HCT116 (cell line): ENCODE measurements around the gene TMEM132D. TPM values are rescaled to one million over a fixed set of nuclear protein-coding genes. Genes with fewer than 3 reads are reported as not detected.

Source experiments
- ATAC-seq: fragments of 200-7000 bp; cut with Tn5 transposase; 2 replicates; pipeline ENCODE4 v1.9.1; 2020; ENCODE audit warnings: mild to moderate bottlenecking, moderate library complexity
- BruUV-seq: library from RNA; stranded (reverse); fragments of 400-500 nt; replicated peaks from 2 replicates; lab custom pipeline; 2021; lab: Mats Ljungman, UMichigan
- CTCF ChIA-PET: fragments of 300-600 bp; sonication (Branson Sonifier 250); formaldehyde crosslinking; loops from one replicate; lab custom pipeline; 2021; ENCODE audit warnings: antibody characterized with exemption; lab: Charles Lee
- POLR2A ChIA-PET: fragments of 300-600, 350-600 bp; sonication (Branson Sonifier 250); formaldehyde crosslinking; loops from one replicate; lab custom pipeline; 2021; ENCODE audit warnings: antibody characterized with exemption; lab: Charles Lee
- RAD21 ChIA-PET, 2 experiments: fragments of 300-600 bp; sonication (Branson Sonifier 250); formaldehyde crosslinking; loops; one replicate each; lab custom pipeline; 2023; ENCODE audit warnings: low total read pairs in 2 of 2; ENCODE audit not compliant: uncharacterized antibody in 2 of 2, unreplicated experiment in 2 of 2, low non-redundant PET in 1 of 2; lab: Charles Lee
- DNase-seq: peaks from one replicate; pipeline ENCODE4 v3.0.0-alpha.2; 2010; ENCODE audit warnings: low read depth, low spot score
- H2AFZ ChIP-seq: fragments of 200-600 bp; shearing (Covaris generic), sonication (generic); 2 replicates; pipeline ENCODE4 v1.6.1; 2017; ENCODE audit warnings: low read depth, mixed run types, mixed read lengths, antibody characterized with exemption, low read length; ENCODE audit not compliant: poor library complexity, severe bottlenecking
- H3K27ac ChIP-seq: 2 replicates; pipeline ENCODE4 v1.5.1; 2012; ENCODE audit warnings: low read depth, low read length
- H3K27me3 ChIP-seq: fragments of 200-600 bp; sonication (generic); 2 replicates; pipeline ENCODE4 v1.6.1; 2016; ENCODE audit warnings: mixed run types, low read length, mixed read lengths; ENCODE audit not compliant: insufficient read depth
- H3K36me3 ChIP-seq, 2 experiments: fragments of 200-500 bp in 1 of 2; fragments of 200-600 bp in 1 of 2; sonication (Bioruptor generic) in 1 of 2; sonication (generic) in 1 of 2; 2 replicates each; pipeline versions ENCODE4 v1.5.1 to v1.6.1; 2014 to 2016; ENCODE audit warnings: low read length in 2 of 2, inconsistent platforms in 1 of 2, mixed read lengths in 1 of 2, mixed run types in 1 of 2; ENCODE audit not compliant: insufficient read depth in 2 of 2, control insufficient read depth in 1 of 2
- H3K4me1 ChIP-seq, 2 experiments: fragments of 200-600 bp in 1 of 2; sonication (generic) in 1 of 2; 2 replicates each; pipeline versions ENCODE4 v1.5.1 to v1.6.1; 2012 to 2017; ENCODE audit warnings: low read length in 2 of 2, inconsistent platforms in 1 of 2, mild to moderate bottlenecking in 1 of 2, mixed read lengths in 1 of 2, mixed run types in 1 of 2, moderate library complexity in 1 of 2; ENCODE audit not compliant: insufficient read depth in 2 of 2, control insufficient read depth in 1 of 2
- H3K4me2 ChIP-seq: fragments of 200-600 bp; sonication (generic); 2 replicates; pipeline ENCODE4 v1.6.1; 2017; ENCODE audit warnings: mixed run types, low read length, mixed read lengths
- H3K4me3 ChIP-seq, 2 experiments: fragments of 200-600 bp in 1 of 2; sonication (generic) in 1 of 2; replicated peaks in 1 of 2; 2 replicates each; pipeline ENCODE4 v1.5.1; 2011 to 2016; ENCODE audit warnings: low read length in 2 of 2, control low read depth in 1 of 2, low read depth in 1 of 2, mild to moderate bottlenecking in 1 of 2, mixed read lengths in 1 of 2, mixed run types in 1 of 2
- H3K79me2 ChIP-seq: fragments of 200-600 bp; sonication (generic); 2 replicates; pipeline ENCODE4 v1.6.1; 2017; ENCODE audit warnings: mild to moderate bottlenecking, mixed run types, low read length, moderate library complexity, mixed read lengths; ENCODE audit not compliant: insufficient read depth
- H3K9ac ChIP-seq: fragments of 200-600 bp; sonication (generic); 2 replicates; pipeline ENCODE4 v1.6.1; 2016; ENCODE audit warnings: low read length, mixed read lengths
- H3K9me2 ChIP-seq: fragments of 200-600 bp; sonication (generic), shearing (Covaris generic); 2 replicates; pipeline ENCODE4 v1.6.1; 2017; ENCODE audit warnings: mixed run types, mild to moderate bottlenecking, moderate library complexity; ENCODE audit not compliant: insufficient read depth
- H3K9me3 ChIP-seq, 2 experiments: fragments of 200-500 bp in 1 of 2; fragments of 200-600 bp in 1 of 2; sonication (Bioruptor generic) in 1 of 2; sonication (generic) in 1 of 2; 2 replicates each; pipeline ENCODE4 v1.6.1; 2014 to 2017; ENCODE audit warnings: low read length in 2 of 2, mixed read lengths in 2 of 2, inconsistent platforms in 1 of 2, low read depth in 1 of 2, mild to moderate bottlenecking in 1 of 2, mixed run types in 1 of 2, moderate library complexity in 1 of 2; ENCODE audit not compliant: control insufficient read depth in 1 of 2, insufficient read depth in 1 of 2
- H4K20me1 ChIP-seq: fragments of 200-600 bp; sonication (generic), shearing (Covaris generic); 2 replicates; pipeline ENCODE4 v1.6.1; 2017; ENCODE audit warnings: mixed run types, mild to moderate bottlenecking, moderate library complexity; ENCODE audit not compliant: insufficient read depth
- EGR1 ChIP-seq: IDR thresholded peaks from 2 replicates; pipeline ENCODE4 v1.6.1; 2012; ENCODE audit warnings: low read depth
- ELF1 ChIP-seq: IDR thresholded peaks from 2 replicates; pipeline ENCODE4 v1.6.1; 2012; ENCODE audit warnings: low read depth, borderline replicate concordance
- EZH2 ChIP-seq: fragments of 200-600 bp; sonication (generic); IDR thresholded peaks from 2 replicates; pipeline ENCODE4 v1.6.1; 2017; ENCODE audit warnings: antibody characterized with exemption, mixed run types
- EZH2phosphoT487 ChIP-seq: fragments of 200-600 bp; IDR thresholded peaks from 2 replicates; pipeline ENCODE4 v1.6.1; 2018; ENCODE audit warnings: antibody characterized with exemption, borderline replicate concordance
- FOSL1 ChIP-seq: IDR thresholded peaks from 2 replicates; pipeline ENCODE4 v1.6.1; 2012; ENCODE audit warnings: low read depth
- JUND ChIP-seq: IDR thresholded peaks from 2 replicates; pipeline ENCODE4 v1.6.1; 2012
- POLR2AphosphoS5 ChIP-seq: IDR thresholded peaks from 2 replicates; pipeline ENCODE4 v1.6.1; 2011; ENCODE audit warnings: mild to moderate bottlenecking, low read depth, low read length, moderate library complexity
- RAD21 ChIP-seq: IDR thresholded peaks from 2 replicates; pipeline ENCODE4 v1.6.1; 2012; ENCODE audit warnings: low read depth, mild to moderate bottlenecking
- SIN3A ChIP-seq: IDR thresholded peaks from 2 replicates; pipeline ENCODE4 v1.6.1; 2012; ENCODE audit warnings: low read depth
- SRF ChIP-seq: IDR thresholded peaks from 2 replicates; pipeline ENCODE4 v1.6.1; 2012; ENCODE audit warnings: low read depth
- ZNF274 ChIP-seq: fragments of 200-500 bp; sonication (Bioruptor generic); IDR thresholded peaks from 2 replicates; pipeline ENCODE4 v1.6.1; 2014; ENCODE audit warnings: mild to moderate bottlenecking, low read depth, low read length, inconsistent platforms
- intact Hi-C: fragments of 100-400 bp; cut with micrococcal nuclease; formaldehyde crosslinking; loops from 2 replicates; pipeline ENCODE4 v1.10.0; 2022
- total RNA-seq: library from RNA; stranded (reverse); gene quantifications from one replicate; pipeline ENCODE4 v1.2.1, GENCODE V29; 2021; ENCODE audit not compliant: unreplicated experiment
- TF ChIP-seq, protein P1 (sequence below): IDR thresholded peaks from 2 replicates; pipeline ENCODE4 v1.6.1; 2011; ENCODE audit warnings: mild to moderate bottlenecking, low read length, moderate library complexity; ENCODE audit not compliant: insufficient replicate concordance; ENCODE audit errors: extremely low read depth
- TF ChIP-seq, protein P2 (sequence below): IDR thresholded peaks from 2 replicates; pipeline ENCODE4 v1.6.1; 2012; ENCODE audit warnings: low read depth

TMEM132D gene
- total RNA-seq, 1 experiment from 2014 or later: not detected

DNA sequence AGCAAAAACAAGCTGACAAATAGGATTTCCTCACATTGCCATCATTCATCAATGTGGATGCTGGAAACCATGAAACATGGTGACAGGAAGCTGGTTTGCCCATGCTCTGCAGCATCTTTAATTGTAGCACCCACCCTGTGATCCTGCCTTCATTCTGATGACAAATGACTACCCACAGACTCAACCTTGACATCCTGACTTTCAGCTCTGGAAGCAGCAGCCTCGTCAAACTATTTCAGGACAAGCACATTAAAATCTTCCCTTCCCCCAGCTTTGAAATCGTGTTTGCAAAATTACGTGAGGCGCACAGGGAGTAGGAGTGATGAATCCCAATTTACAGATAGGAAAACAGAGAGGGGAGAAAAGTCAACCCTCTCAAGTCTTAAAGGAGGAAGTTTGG lies 765.0 kb downstream of the TMEM132D start:
- H3K4me1 ChIP-seq: no peaks in the 10 kb centered on the region
- CTCF ChIA-PET: no interaction called here
- no peaks in the 10 kb centered on the region for H4K20me1 ChIP-seq
- no peak overlapping the region for H3K4me2 ChIP-seq
- H2AFZ ChIP-seq: no peak overlapping the region
- no peaks in the 10 kb centered on the region for H3K9me2 ChIP-seq
- no peak overlapping the region for H3K4me3 ChIP-seq
- TF ChIP-seq EZH2 (no peak), EZH2phosphoT487 (no peak)
- RAD21 ChIA-PET: no interaction called here
- peaks cover 9 to 40% of the 10 kb centered on the region in 2 experiments; a peak in 2 of 4 replicates for H3K9me3 ChIP-seq
- BruUV-seq: no TSS peak
- H3K36me3 ChIP-seq: no peaks in the 10 kb centered on the region
- intact Hi-C loops: no loop called here
- H3K9ac ChIP-seq: no peak overlapping the region
- H3K27ac ChIP-seq: no peak overlapping the region
- H3K27me3 ChIP-seq: no peaks in the 10 kb centered on the region
- no peaks in the 10 kb centered on the region for H3K79me2 ChIP-seq
- POLR2A ChIA-PET: no interaction called here
- no peak for DNase-seq
- ATAC-seq: no peak

DNA sequence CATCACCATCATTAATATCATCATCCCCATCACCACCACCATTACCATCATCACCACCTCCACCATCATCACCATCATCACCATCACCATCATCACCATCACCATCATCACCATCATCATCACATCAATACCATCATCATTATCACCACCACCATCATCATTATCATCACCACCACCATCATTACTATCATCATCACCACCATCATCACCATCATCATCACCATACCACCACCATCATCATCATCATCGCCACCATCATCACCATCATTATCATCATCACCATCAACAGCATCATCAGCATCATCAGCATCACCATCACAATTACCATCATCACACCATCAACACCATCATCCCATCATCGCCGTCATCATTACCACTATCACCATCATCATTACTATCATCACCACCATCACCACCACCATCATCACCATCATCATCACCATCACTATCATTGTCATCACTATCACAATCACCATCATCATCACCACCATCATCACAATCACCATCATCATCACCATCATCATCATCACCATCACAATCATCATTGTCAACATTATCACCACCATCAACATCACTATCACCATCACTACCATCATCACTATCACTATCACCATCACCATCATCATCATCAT lies 767.0 kb downstream of the TMEM132D start:
- no peak for ATAC-seq
- no peak overlapping the region for H3K4me2 ChIP-seq
- intact Hi-C loops: no loop called here
- H4K20me1 ChIP-seq: no peaks in the 10 kb centered on the region
- ChIA-PET CTCF (no interaction called here), RAD21 (no interaction called here)
- no peaks in the 10 kb centered on the region for H3K36me3 ChIP-seq
- no peaks in the 10 kb centered on the region for H3K79me2 ChIP-seq
- no peak overlapping the region for H3K4me3 ChIP-seq
- H3K9me3 ChIP-seq: peaks cover 9 to 37% of the 10 kb centered on the region in 2 experiments; a peak in 2 of 4 replicates
- no peaks in the 10 kb centered on the region for H3K4me1 ChIP-seq
- no peak for TF ChIP-seq ZNF274
- TF ChIP-seq, protein P1, sequence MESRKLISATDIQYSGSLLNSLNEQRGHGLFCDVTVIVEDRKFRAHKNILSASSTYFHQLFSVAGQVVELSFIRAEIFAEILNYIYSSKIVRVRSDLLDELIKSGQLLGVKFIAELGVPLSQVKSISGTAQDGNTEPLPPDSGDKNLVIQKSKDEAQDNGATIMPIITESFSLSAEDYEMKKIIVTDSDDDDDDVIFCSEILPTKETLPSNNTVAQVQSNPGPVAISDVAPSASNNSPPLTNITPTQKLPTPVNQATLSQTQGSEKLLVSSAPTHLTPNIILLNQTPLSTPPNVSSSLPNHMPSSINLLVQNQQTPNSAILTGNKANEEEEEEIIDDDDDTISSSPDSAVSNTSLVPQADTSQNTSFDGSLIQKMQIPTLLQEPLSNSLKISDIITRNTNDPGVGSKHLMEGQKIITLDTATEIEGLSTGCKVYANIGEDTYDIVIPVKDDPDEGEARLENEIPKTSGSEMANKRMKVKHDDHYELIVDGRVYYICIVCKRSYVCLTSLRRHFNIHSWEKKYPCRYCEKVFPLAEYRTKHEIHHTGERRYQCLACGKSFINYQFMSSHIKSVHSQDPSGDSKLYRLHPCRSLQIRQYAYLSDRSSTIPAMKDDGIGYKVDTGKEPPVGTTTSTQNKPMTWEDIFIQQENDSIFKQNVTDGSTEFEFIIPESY: no peak
- no peak for TF ChIP-seq EZH2phosphoT487
- no peak for TF ChIP-seq RAD21
- TF ChIP-seq, protein P2, sequence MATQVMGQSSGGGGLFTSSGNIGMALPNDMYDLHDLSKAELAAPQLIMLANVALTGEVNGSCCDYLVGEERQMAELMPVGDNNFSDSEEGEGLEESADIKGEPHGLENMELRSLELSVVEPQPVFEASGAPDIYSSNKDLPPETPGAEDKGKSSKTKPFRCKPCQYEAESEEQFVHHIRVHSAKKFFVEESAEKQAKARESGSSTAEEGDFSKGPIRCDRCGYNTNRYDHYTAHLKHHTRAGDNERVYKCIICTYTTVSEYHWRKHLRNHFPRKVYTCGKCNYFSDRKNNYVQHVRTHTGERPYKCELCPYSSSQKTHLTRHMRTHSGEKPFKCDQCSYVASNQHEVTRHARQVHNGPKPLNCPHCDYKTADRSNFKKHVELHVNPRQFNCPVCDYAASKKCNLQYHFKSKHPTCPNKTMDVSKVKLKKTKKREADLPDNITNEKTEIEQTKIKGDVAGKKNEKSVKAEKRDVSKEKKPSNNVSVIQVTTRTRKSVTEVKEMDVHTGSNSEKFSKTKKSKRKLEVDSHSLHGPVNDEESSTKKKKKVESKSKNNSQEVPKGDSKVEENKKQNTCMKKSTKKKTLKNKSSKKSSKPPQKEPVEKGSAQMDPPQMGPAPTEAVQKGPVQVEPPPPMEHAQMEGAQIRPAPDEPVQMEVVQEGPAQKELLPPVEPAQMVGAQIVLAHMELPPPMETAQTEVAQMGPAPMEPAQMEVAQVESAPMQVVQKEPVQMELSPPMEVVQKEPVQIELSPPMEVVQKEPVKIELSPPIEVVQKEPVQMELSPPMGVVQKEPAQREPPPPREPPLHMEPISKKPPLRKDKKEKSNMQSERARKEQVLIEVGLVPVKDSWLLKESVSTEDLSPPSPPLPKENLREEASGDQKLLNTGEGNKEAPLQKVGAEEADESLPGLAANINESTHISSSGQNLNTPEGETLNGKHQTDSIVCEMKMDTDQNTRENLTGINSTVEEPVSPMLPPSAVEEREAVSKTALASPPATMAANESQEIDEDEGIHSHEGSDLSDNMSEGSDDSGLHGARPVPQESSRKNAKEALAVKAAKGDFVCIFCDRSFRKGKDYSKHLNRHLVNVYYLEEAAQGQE: no peak
- no peak for TF ChIP-seq EGR1
- TF ChIP-seq SIN3A: no peak
- TF ChIP-seq POLR2AphosphoS5: no peak
- TF ChIP-seq FOSL1: no peak
- no peak for TF ChIP-seq SRF
- TF ChIP-seq JUND: no peak
- TF ChIP-seq ELF1: no peak
- TF ChIP-seq, all 23 proteins: peak for 0
- H2AFZ ChIP-seq: no peak overlapping the region
- no peaks in the 10 kb centered on the region for H3K27me3 ChIP-seq
- no peak overlapping the region for H3K9ac ChIP-seq
- DNase-seq: no peak
- POLR2A ChIA-PET: no interaction called here
- H3K9me2 ChIP-seq: no peaks in the 10 kb centered on the region
- BruUV-seq: no TSS peak
- no peak overlapping the region for H3K27ac ChIP-seq
